HG03064 (cell line): ENCODE measurements around the gene AP3B2.
A peak's percentile ranks its signal among the peaks of the same experiment; 100 is the strongest.
"Not testable (repeated sequence)": the region's sequence is repeated elsewhere in the genome, so short reads cannot be mapped to it uniquely, and the experiment has no call there.

ENCODE experiments used
- ATAC-seq: cut with Tn5 transposase; IDR thresholded peaks from one replicate; pipeline ENCODE4 v1.9.1; 2021; ENCODE audit warnings: low read depth; ENCODE audit not compliant: unreplicated experiment

AP3B2 gene

GRCh38 chr15:82651708-82652107 lies 58.0 kb downstream of the AP3B2 start:
- no peak for ATAC-seq

- ATAC-seq: no peak
Observed at GRCh38 chr15:82650046-82650670, 59.5 kb downstream of the AP3B2 start.

- no peak for ATAC-seq
Observed at GRCh38 chr15:82649226-82649999, 60.3 kb downstream of the AP3B2 start.

GRCh38 chr15:82648257-82649103 lies 61.2 kb downstream of the AP3B2 start:
- ATAC-seq: no peak

- ATAC-seq: peak; percentile 52
Observed at GRCh38 chr15:82647835-82648256, 61.8 kb downstream of the AP3B2 start.

- peak; percentile 47 for ATAC-seq
Observed at GRCh38 chr15:82647045-82647834, 62.4 kb downstream of the AP3B2 start, which contains the start of gene CPEB1. CPEB1 (minus strand) TSS chr15:82647363; CDS start chr15:82628459, 18,904 bp downstream.

GRCh38 chr15:82646250-82647044 lies 63.2 kb downstream of the AP3B2 start:
- ATAC-seq: no peak

GRCh38 chr15:82644967-82645852 lies 64.5 kb downstream of the AP3B2 start:
- ATAC-seq: not testable (repeated sequence)

- ATAC-seq: no peak
Observed at GRCh38 chr15:82643992-82644391, 65.7 kb downstream of the AP3B2 start.

GRCh38 chr15:82642656-82643055 lies 67.0 kb downstream of the AP3B2 start:
- ATAC-seq: no peak

GRCh38 chr15:82641129-82641798 lies 68.4 kb downstream of the AP3B2 start:
- no peak for ATAC-seq

GRCh38 chr15:82640672-82641071 lies 69.0 kb downstream of the AP3B2 start:
- ATAC-seq: no peak

GRCh38 chr15:82635798-82636197 lies 73.9 kb downstream of the AP3B2 start:
- no peak for ATAC-seq

GRCh38 chr15:82630033-82630432 lies 79.6 kb downstream of the AP3B2 start:
- ATAC-seq: no peak

GRCh38 chr15:82625136-82625535 lies 84.5 kb downstream of the AP3B2 start:
- ATAC-seq: no peak

- no peak for ATAC-seq
Observed at GRCh38 chr15:82624438-82624837, 85.2 kb downstream of the AP3B2 start.

- no peak for ATAC-seq
Observed at GRCh38 chr15:82624008-82624407, 85.7 kb downstream of the AP3B2 start.

GRCh38 chr15:82621970-82622369 lies 87.7 kb downstream of the AP3B2 start:
- ATAC-seq: no peak
